GF-D8 (cell line): Measurements from ENCODE around the gene LZTS2.

ENCODE experiments used
- DNase-seq: peaks from one replicate; lab custom pipeline; 2025; lab: John Stamatoyannopoulos, UW

The LZTS2 gene

GRCh38 chr10:100998183-100998990 is 1.2 kb upstream of the LZTS2 start:
- DNase-seq = peak; percentile 61

- peak; percentile 17 for DNase-seq
These were observed 442 bp upstream of the LZTS2 start for GRCh38 chr10:100998991-100999741.

GRCh38 chr10:101000127-101000914 is 713 bp downstream of the LZTS2 start:
- DNase-seq = no peak

- peak; percentile 26 for DNase-seq
These were observed 1.5 kb downstream of the LZTS2 start for GRCh38 chr10:101000915-101001658.

GRCh38 chr10:101001659-101002035 is 2.0 kb downstream of the LZTS2 start:
- DNase-seq = no peak

GRCh38 chr10:101002456-101002855 is 2.8 kb downstream of the LZTS2 start:
- DNase-seq = no peak

- DNase-seq = no peak
These were observed 4.1 kb downstream of the LZTS2 start for GRCh38 chr10:101003639-101004206.

GRCh38 chr10:101005361-101005760 is 5.8 kb downstream of the LZTS2 start:
- no peak for DNase-seq

GRCh38 chr10:101005869-101006567 is 6.4 kb downstream of the LZTS2 start:
- no peak for DNase-seq

- DNase-seq = no peak
These were observed 7.0 kb downstream of the LZTS2 start for GRCh38 chr10:101006593-101007098.

GRCh38 chr10:101007099-101007711 is 7.6 kb downstream of the LZTS2 start:
- no peak for DNase-seq

GRCh38 chr10:101007915-101008822 is 8.6 kb downstream of the LZTS2 start:
- DNase-seq = no peak

GRCh38 chr10:101008823-101009423 is 9.3 kb downstream of the LZTS2 start:
- no peak for DNase-seq

- DNase-seq = no peak
These were observed 10.7 kb downstream of the LZTS2 start for GRCh38 chr10:101010329-101010728.

- DNase-seq = no peak
These were observed 12.2 kb downstream of the LZTS2 start for GRCh38 chr10:101011517-101012423.

- DNase-seq = peak; percentile 66
These were observed 13.1 kb downstream of the LZTS2 start for GRCh38 chr10:101012525-101013364.

GRCh38 chr10:101013365-101013825 is 13.8 kb downstream of the LZTS2 start:
- DNase-seq = no peak
